CD14-positive monocyte (primary cell): ENCODE measurements around the gene WFS1. TPM values are rescaled to one million over a fixed set of nuclear protein-coding genes. Genes with fewer than 3 reads are reported as not detected.

ENCODE experiments used
- DNase-seq, 3 donors: peaks; one replicate each; pipeline ENCODE4 v3.0.0-alpha.2; 2011 to 2022
- H2AFZ ChIP-seq: 2 replicates; pipeline ENCODE4 v1.6.0; 2012; ENCODE audit warnings: mild to moderate bottlenecking, low read depth, low read length, inconsistent platforms; ENCODE audit not compliant: insufficient read depth, poor library complexity, severe bottlenecking
- H3K27ac ChIP-seq, 2 donors: 1 replicate in 1 of 2; 2 replicates in 1 of 2; pipeline ENCODE4 v1.5.1; 2012 to 2013; ENCODE audit warnings: low read length in 2 of 2, control low read depth in 1 of 2, inconsistent platforms in 1 of 2, low read depth in 1 of 2, mild to moderate bottlenecking in 1 of 2
- H3K27me3 ChIP-seq, 2 donors: one replicate each; pipeline versions ENCODE4 v1.6.0 to v1.6.1; 2011 to 2013; ENCODE audit warnings: low read length in 2 of 2; ENCODE audit not compliant: control insufficient read depth in 2 of 2, insufficient read depth in 2 of 2
- H3K36me3 ChIP-seq, 2 donors: replicated peaks in 1 of 2; 1 replicate in 1 of 2; 2 replicates in 1 of 2; pipeline versions ENCODE4 v1.5.1 to v1.6.1; 2012 to 2013; ENCODE audit warnings: low read length in 2 of 2, control low read depth in 1 of 2, inconsistent platforms in 1 of 2, mild to moderate bottlenecking in 1 of 2; ENCODE audit not compliant: insufficient read depth in 2 of 2, control insufficient read depth in 1 of 2
- H3K4me1 ChIP-seq, 2 donors: 1 replicate in 1 of 2; 2 replicates in 1 of 2; pipeline versions ENCODE4 v1.5.1 to v1.6.1; 2012 to 2013; ENCODE audit warnings: low read length in 2 of 2, control low read depth in 1 of 2, inconsistent platforms in 1 of 2, mild to moderate bottlenecking in 1 of 2, moderate library complexity in 1 of 2; ENCODE audit not compliant: insufficient read depth in 2 of 2, control insufficient read depth in 1 of 2
- H3K4me2 ChIP-seq: replicated peaks from 2 replicates; pipeline ENCODE3; 2012; ENCODE audit warnings: low read length, moderate library complexity, mild to moderate bottlenecking; ENCODE audit not compliant: poor library complexity, severe bottlenecking; ENCODE audit errors: extremely low read depth
- H3K4me3 ChIP-seq, 3 experiments: fragments of 200-600 bp in 1 of 3; sonication (generic) in 1 of 3; replicated peaks in 1 of 3; 1 replicate in 2 of 3; 2 replicates in 1 of 3; pipeline ENCODE4 v1.5.1; 2011 to 2013; ENCODE audit warnings: low read length in 3 of 3, mild to moderate bottlenecking in 3 of 3, control low read depth in 2 of 3, low read depth in 2 of 3, inconsistent platforms in 1 of 3, moderate library complexity in 1 of 3
- H3K79me2 ChIP-seq: 2 replicates; pipeline ENCODE4 v1.6.0; 2012; ENCODE audit warnings: mild to moderate bottlenecking, control low read depth, inconsistent platforms, low read length, moderate library complexity; ENCODE audit not compliant: insufficient read depth
- H3K9ac ChIP-seq: 2 replicates; pipeline ENCODE4 v1.6.0; 2017; ENCODE audit warnings: low read length, mild to moderate bottlenecking; ENCODE audit not compliant: insufficient read depth, poor library complexity, severe bottlenecking
- H3K9me3 ChIP-seq, 2 donors: replicated peaks in 1 of 2; 1 replicate in 1 of 2; 2 replicates in 1 of 2; pipeline versions ENCODE4 v1.5.1 to v1.6.1; 2012 to 2013; ENCODE audit warnings: low read length in 2 of 2, control low read depth in 1 of 2; ENCODE audit not compliant: control insufficient read depth in 1 of 2, insufficient read depth in 1 of 2
- H4K20me1 ChIP-seq: 2 replicates; pipeline ENCODE4 v1.6.0; 2012; ENCODE audit warnings: mild to moderate bottlenecking, low read length, control low read depth, moderate library complexity; ENCODE audit not compliant: insufficient read depth
- H3K27ac Mint-ChIP-seq, 7 donors: one replicate each; pipeline ENCODE4 v1.8.0; 2020; ENCODE audit warnings: mild to moderate bottlenecking in 7 of 7, mixed read lengths in 7 of 7, moderate library complexity in 6 of 7, inconsistent platforms in 2 of 7
- H3K27me3 Mint-ChIP-seq, 3 donors: one replicate each; pipeline ENCODE4 v1.8.0; 2021 to 2022; ENCODE audit warnings: low read depth in 3 of 3, mild to moderate bottlenecking in 3 of 3, mixed read lengths in 3 of 3, moderate library complexity in 3 of 3, inconsistent platforms in 1 of 3
- H3K36me3 Mint-ChIP-seq, 2 donors: one replicate each; pipeline ENCODE4 v1.8.0; 2020; ENCODE audit warnings: mixed read lengths in 2 of 2, inconsistent platforms in 1 of 2, mild to moderate bottlenecking in 1 of 2
- H3K4me1 Mint-ChIP-seq: one replicate; pipeline ENCODE4 v1.8.0; 2020; ENCODE audit warnings: mild to moderate bottlenecking, mixed read lengths
- H3K4me3 Mint-ChIP-seq, 2 donors: one replicate each; pipeline ENCODE4 v1.8.0; 2020; ENCODE audit warnings: mild to moderate bottlenecking in 2 of 2, mixed read lengths in 2 of 2, moderate library complexity in 1 of 2
- H3K9me3 Mint-ChIP-seq, 7 donors: one replicate each; pipeline ENCODE4 v1.8.0; 2020 to 2022; ENCODE audit warnings: mixed read lengths in 7 of 7, mild to moderate bottlenecking in 6 of 7, moderate library complexity in 6 of 7, inconsistent platforms in 2 of 7
- WGBS: methylation state at CpG from one replicate; pipeline ENCODE4 v1.1.5; 2013; ENCODE audit warnings: missing lambda C conversion rate; ENCODE audit not compliant: insufficient coverage; 5-methylcytosine and 5-hydroxymethylcytosine counted together
- intact Hi-C, 2 donors: fragments of 100-400 bp; cut with micrococcal nuclease; formaldehyde crosslinking; loops; one replicate each; pipeline versions ENCODE4 v1.15.0 to v1.15.1; 2023
- polyA plus RNA-seq, 3 donors: library from polyadenylated mRNA; depleted of rRNA in 1 of 3; unstranded in 2 of 3; stranded (reverse) in 1 of 3; fragments of 300-500 nt in 2 of 3; fragments of >200 nt in 1 of 3; fragmentation: Illumina TruSeq in 2 of 3; gene quantifications; 1 replicate in 2 of 3; 2 replicates in 1 of 3; pipeline ENCODE4 v1.2.3, GENCODE V29; 2012 to 2021
- TF ChIP-seq, protein P1 (sequence below): fragments of 200-600 bp; IDR thresholded peaks from one replicate; pipeline ENCODE4 v1.8.0; 2022; ENCODE audit warnings: antibody characterized with exemption, mild to moderate bottlenecking

The WFS1 gene
- polyA plus RNA-seq, 3 donors: 0.39 to 1.8 (median 0.93) TPM

DNA sequence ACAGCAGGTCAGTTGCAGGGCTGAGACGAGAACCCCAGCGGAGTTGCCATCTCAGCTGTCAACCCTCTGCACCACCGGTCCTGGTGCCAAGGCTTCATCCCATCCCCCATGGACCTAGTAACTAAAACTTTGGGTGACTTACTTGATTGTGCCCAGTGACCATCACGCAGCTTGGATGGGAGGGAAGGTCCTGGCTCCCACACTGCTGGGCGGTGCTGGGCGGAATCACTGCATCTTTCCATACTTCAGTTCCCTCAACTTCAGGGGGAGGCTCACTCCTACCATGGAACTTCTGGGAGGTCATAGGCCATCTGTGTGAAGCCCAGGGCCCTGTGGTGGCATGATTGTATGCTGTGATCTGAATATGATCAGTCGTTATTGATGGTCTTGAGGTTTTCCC is 43.1 kb upstream of the WFS1 start:
- intact Hi-C loops: no loop called here
- Histone ChIP-seq H3K4me2 (no peak overlapping the region), H3K9me3 (peaks cover 8 to 13% of the 10 kb centered on the region in 2 donors), H3K4me3 (no peak overlapping the region), H3K27me3 (peaks cover 13 to 21% of the 10 kb centered on the region in 2 donors), H2AFZ (no peak overlapping the region), H3K9ac (no peak overlapping the region), H4K20me1 (no peaks in the 10 kb centered on the region), H3K27ac (no peak overlapping the region), H3K36me3 (no peaks in the 10 kb centered on the region), H3K4me1 (no peaks in the 10 kb centered on the region), H3K79me2 (no peaks in the 10 kb centered on the region)
- Mint-ChIP-seq H3K4me3 (no peak overlapping the region), H3K4me1 (no peaks in the 10 kb centered on the region), H3K9me3 (peaks cover 5 to 16% (median 11%) of the 10 kb centered on the region in 7 donors), H3K27me3 (peaks cover 10 to 27% (median 23%) of the 10 kb centered on the region in 3 donors), H3K27ac (no peak overlapping the region), H3K36me3 (peaks cover 3 to 5% of the 10 kb centered on the region in 2 donors)
- TF ChIP-seq, protein P1, sequence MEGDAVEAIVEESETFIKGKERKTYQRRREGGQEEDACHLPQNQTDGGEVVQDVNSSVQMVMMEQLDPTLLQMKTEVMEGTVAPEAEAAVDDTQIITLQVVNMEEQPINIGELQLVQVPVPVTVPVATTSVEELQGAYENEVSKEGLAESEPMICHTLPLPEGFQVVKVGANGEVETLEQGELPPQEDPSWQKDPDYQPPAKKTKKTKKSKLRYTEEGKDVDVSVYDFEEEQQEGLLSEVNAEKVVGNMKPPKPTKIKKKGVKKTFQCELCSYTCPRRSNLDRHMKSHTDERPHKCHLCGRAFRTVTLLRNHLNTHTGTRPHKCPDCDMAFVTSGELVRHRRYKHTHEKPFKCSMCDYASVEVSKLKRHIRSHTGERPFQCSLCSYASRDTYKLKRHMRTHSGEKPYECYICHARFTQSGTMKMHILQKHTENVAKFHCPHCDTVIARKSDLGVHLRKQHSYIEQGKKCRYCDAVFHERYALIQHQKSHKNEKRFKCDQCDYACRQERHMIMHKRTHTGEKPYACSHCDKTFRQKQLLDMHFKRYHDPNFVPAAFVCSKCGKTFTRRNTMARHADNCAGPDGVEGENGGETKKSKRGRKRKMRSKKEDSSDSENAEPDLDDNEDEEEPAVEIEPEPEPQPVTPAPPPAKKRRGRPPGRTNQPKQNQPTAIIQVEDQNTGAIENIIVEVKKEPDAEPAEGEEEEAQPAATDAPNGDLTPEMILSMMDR: no peak
- no peak for DNase-seq
- WGBS: 90% methylated on average over 3 of the region's 7 CpGs

DNA sequence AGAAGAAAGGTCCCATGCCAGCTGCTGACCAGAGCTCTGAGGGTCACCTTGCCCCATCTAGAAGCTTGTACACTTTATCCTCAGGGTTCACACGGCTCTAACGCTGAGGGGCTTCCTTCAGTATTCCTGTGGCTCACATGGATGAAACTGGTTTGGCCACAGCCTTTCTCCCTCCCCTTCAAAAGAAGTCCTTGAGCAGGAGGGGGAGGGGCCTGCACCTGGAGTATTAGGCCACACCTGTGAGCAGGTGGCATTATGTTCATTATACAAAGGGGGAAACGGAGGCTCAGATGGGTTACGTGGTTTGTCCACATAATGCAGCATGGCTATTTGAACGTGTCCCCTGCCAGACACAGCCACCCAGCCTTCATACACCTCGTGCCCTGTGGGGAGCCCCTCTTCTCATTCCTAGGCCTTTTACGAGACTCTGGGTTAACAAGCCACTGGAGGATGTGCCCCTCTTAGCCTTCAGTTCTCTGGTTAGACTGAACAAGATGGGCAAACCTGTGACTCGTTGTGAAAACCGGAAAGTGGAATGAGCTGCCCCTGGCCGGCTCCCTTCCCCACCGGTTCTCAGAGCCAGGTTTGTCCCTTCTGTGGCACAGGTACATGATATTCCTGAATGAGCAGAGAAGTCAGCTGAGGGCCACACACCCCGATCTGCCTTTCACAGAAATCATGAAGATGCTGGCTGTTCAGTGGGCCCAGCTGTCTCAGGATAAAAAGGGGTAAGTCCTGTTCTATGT is 42.1 kb upstream of the WFS1 start:
- intact Hi-C loops: no loop called here
- H3K27ac ChIP-seq: no peak overlapping the region
- no peaks in the 10 kb centered on the region for H3K79me2 ChIP-seq
- no peaks in the 10 kb centered on the region for H4K20me1 ChIP-seq
- TF ChIP-seq, protein P1: no peak
- H3K36me3 ChIP-seq: no peaks in the 10 kb centered on the region
- no peak overlapping the region for H3K4me3 ChIP-seq
- H3K9me3 ChIP-seq: peaks cover 3 to 5% of the 10 kb centered on the region in 2 donors
- DNase-seq: no peak
- peaks cover 7 to 15% of the 10 kb centered on the region in 2 donors for H3K27me3 ChIP-seq
- no peak overlapping the region for H3K9ac ChIP-seq
- peaks cover 5 to 21% (median 17%) of the 10 kb centered on the region in 3 donors for H3K27me3 Mint-ChIP-seq
- WGBS: 81% methylated on average over 6 of the region's 12 CpGs
- peaks cover 1 to 10% (median 6%) of the 10 kb centered on the region in 7 donors for H3K9me3 Mint-ChIP-seq
- H3K36me3 Mint-ChIP-seq: peaks cover under 1% of the 10 kb centered on the region in 2 donors
- H3K27ac Mint-ChIP-seq: no peak overlapping the region
- H2AFZ ChIP-seq: no peak overlapping the region
- no peak overlapping the region for H3K4me3 Mint-ChIP-seq
- no peaks in the 10 kb centered on the region for H3K4me1 Mint-ChIP-seq
- no peaks in the 10 kb centered on the region for H3K4me1 ChIP-seq
- no peak overlapping the region for H3K4me2 ChIP-seq
